H4 (cell line): ENCODE data around the gene CASQ2. TPM values are rescaled to one million over a fixed set of nuclear protein-coding genes. Genes with fewer than 3 reads are reported as not detected.
A peak's percentile ranks its signal among the peaks of the same experiment; 100 is the strongest.

Experiments used
- DNase-seq: peaks from one replicate; pipeline ENCODE4 v3.0.0-alpha.2; 2015; ENCODE audit warnings: low spot score
- total RNA-seq: library from RNA; depleted of rRNA; stranded (reverse); fragments of >200 nt; shearing (Covaris generic); gene quantifications from 2 replicates; pipeline ENCODE4 v1.2.3, GENCODE V29; 2014

The CASQ2 gene
- total RNA-seq, 1 experiment from 2014 or later: not detected

DNA sequence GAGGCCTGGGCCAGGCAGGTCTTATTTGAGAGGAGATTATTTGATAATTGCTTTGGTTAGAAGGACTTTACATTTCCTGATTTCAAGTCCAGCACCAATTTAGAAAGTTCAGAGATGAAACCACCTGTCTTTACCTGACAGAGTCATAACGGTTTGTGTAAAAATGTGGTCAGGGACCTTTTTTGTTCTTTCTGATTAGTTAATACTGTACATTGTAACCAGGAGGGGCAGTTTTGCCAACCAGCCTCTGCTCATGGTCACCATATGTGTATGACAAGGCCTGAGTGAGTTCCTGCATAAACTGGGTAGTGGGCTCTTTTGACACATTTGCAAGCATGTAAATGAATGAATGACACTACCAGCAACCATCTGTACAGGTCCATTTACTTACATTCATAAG lies 70.9 kb downstream of the CASQ2 start:
- no peak for DNase-seq

DNA sequence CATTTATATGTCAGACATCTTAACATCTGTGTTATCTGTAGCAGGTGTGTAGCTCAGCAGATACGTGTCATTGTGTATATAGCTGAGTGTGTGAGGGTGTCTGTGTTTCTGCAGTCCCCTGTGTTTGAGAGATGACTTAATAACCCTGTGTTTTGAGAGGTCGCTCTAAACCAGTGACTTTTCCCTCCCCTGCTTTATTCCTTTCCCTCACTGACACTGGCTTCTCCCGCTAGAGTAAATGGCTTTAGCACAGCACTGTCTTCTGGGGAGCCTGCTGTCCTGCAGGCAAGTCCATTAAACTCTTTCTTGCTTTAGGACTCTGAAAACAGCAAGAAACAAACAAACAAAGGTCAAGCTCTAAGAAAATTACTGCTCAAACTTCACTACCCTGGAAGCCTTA lies 73.7 kb downstream of the CASQ2 start:
- no peak for DNase-seq

DNA sequence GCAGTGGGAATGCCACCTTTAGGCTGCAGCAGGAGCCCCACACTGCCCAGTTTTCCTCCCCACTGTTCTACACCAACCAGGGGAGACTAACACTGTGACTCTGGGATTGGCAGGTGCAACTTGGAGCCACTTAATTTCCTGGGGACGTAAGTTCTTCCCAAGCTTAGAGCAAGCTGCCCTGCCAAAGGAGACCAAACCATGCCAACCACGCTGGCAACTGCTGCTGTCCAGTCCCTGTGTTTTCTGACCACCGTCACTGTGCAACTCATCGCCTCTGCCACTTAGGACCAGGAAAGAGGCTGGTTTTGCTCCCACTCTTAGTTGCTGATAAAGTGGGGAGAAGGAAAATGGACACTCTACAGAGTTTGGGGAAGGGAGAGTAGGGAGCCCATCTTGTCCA lies 76.3 kb downstream of the CASQ2 start:
- DNase-seq: no peak

DNA sequence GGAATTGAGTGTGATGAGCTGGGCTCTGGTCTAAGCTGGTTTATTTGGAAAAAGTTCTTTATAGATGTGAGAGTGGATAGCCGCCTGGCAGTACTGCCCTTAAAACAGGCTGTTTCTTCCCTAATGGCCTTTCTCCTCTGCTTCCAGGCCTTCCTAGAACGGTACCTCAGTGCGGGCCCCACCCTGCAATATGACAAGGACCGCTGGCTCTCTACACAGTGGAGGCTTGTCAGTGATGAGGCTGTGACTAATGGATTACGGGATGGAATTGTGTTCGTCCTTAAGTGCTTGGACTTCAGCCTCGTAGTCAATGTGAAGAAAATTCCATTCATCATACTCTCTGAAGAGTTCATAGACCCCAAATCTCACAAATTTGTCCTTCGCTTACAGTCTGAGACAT lies 77.5 kb downstream of the CASQ2 start:
- no peak for DNase-seq

DNA sequence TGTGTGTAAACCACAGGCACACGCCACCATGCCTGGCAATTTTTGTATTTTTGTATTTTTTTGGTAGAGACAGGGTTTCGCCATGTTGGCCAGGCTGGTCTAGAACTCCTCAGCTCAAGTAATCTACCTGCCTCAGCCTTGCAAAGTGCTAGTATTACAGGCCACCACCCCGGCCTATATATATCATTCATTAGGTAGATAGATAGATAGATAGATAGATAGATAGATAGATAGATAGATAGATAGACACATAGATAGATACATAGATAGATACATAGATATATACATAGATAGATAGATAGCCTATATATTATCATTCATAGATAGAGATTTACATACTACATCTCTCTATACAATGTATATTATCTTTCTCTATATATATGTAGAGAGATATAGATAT lies 80.8 kb downstream of the CASQ2 start:
- no peak for DNase-seq

DNA sequence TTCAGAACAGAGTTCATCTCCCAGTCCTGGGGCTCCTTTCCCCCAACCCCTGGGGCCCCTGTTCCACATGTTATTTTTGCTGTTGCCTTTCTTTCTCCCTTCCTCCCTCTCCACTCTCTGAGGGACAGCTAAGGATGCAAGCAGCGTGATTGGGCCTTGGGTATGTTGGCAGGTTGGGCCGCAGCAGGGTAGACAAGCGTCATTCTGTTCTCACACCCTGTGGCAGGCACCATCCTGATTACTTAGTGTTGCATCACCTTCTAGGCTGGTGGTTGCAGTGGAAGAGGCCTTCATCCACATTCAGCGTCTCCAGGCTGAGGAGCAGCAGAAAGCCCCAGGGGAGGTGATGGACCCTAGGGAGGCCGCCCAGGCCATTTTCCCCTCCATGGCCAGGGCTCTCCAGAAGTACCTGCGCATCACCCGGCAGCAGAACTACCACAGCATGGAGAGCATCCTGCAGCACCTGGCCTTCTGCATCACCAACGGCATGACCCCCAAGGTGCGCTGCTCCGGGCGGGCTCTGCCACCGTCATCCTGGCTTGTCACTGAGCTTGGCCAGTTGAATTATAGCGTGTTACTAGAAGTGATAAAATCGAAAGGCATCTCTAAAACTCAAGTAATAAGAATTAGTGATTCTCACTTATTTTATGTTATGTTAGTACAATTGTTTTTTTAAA lies 83.3 kb downstream of the CASQ2 start:
- no peak for DNase-seq

DNA sequence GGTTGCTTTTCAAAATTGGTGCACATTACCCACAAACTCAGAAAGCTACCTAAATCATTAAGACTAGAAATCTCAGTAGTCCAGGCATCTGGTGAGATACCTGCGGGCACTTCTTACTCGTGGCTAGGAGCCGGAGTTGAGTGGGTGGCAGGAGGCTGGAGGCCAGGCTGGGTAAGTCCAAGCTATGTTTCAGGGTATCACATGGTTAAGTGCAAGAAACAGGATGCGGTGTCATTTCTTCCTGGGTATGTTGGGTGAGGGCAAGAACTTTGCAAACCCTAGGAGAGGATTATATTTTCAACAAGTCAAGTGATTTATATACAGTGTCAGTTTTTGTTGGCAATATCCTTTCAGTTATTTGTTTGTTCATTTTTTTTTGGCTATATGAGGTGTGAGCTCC lies 85.7 kb downstream of the CASQ2 start:
- DNase-seq: no peak

DNA sequence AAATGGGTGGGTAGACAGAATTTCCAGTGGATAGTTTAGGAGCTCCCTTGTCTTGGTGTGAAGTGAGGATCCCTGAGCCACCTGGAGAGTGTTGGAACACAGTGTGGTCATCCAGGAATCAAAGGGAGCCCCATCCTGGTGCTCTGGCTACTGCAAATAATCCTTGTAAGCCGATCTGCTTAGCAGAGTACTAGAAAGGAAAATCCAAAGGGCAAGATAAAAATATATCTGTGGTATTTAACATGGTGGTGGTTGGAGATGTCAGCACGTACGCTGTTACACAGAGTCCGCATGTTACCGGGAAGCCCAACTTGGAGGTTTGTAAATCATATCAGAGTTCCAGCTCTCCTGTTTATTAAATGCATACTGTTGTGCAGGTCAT lies 87.8 kb downstream of the CASQ2 start:
- DNase-seq: no peak

DNA sequence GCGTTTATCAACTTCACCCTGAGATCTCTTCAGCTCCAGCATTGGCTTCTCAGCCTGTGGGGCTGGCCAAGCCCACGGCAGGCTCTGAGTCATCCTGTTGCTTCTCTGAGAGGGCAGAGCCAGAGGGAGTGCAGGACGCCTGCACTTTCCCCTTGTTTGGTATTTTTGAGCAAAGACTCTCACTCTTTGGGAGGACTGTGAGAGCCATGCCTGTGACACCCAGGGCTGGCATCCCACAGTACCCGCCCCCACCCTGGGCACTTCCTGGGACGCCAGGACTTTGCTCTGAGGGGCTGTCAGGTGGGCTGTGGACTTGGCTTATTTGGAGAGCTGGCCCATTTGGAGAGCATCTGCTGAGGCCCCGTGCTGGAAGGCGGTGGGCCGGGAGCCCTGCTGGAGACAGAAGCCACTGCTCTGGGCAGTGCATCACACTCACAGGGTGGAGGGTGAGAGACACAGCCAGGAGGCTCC lies 89.3 kb downstream of the CASQ2 start:
- peak; percentile 34 for DNase-seq

DNA sequence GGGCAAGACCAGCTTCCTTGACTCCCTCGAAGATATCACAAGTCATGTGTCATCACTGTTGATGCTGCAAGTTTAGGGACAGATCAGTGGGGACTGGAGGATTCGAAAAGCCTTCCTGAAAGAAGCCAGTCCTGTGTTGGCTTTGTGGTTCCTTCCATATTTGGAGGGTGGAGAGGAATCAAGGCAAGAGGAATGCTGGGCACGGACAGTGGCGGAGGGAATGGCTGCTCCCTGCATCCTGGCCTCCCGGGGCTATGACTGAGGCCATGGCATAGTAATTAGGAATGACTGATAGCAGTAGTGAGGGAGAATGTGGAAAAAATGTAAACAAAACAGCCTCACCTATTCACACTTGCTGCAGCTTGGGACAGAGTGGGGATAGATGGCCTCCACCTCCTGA lies 90.4 kb downstream of the CASQ2 start:
- no peak for DNase-seq

DNA sequence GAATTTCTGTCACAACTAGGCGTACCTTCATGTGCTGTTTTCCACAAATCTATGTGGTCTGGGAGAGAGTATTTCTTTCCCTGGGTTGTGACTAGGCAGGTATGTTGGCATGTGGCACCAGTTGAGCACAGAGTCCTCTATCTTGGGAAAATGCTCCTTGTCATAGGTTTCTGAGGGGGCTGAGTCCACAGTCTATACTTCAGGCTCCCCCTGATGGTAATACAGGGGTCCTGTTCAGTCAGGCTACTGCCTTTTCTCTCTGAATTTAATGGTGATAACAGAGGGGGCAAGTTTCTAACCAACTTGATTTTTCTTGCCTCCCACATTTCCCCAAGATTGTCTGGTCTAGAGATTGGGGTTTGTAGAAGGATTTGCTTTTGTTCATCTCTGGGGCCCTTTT lies 90.9 kb downstream of the CASQ2 start:
- DNase-seq: no peak

DNA sequence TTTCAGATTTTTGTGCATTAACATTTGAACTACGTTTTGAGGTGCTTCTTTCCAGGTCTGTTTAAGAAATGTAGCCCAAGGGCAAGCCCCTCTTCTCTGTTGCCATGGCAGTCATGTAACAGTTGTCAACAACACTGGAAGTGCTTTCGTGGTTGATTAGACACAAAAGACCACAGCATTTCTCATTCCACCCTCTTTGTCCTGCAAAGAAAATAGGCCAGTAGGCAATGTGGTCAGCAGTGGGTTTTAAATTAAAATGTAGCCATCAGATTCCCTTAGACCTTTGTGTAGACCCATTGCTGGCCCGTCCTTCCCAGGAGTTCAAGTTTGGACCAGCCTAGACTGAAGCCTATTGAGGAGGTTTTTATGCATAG lies 91.3 kb downstream of the CASQ2 start:
- DNase-seq: no peak

DNA sequence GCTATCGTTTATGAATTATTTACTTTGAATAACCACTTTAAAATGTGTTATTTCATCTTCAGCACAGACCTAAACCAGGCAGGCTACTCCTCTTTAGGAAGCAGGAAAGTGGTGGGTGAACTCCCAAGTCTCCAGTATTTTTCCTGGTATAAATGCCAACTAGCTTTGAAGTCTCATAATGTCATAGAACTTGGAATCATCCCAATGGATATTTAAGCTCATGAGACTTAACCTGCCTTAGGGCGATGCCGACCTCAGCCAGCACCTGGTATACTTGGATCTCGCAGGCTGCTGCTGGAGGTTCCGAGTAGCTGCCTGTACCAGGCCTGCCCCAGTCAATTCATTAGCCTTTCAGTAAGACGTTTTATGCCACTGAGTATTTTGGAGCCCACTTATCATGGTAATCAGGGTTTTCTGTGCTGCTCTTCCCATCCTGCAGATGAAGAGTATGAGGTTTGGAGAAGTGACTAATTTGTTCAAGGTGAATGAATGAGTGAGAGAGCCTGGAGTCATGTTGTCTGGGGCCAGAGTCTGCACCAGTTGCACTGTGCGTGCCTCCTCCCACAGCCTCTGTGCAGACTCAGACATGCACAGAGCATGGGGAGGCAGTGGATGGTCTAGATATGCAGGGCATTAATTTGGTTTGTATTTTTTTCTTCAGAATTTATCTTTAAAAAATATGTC lies 91.9 kb downstream of the CASQ2 start:
- no peak for DNase-seq

DNA sequence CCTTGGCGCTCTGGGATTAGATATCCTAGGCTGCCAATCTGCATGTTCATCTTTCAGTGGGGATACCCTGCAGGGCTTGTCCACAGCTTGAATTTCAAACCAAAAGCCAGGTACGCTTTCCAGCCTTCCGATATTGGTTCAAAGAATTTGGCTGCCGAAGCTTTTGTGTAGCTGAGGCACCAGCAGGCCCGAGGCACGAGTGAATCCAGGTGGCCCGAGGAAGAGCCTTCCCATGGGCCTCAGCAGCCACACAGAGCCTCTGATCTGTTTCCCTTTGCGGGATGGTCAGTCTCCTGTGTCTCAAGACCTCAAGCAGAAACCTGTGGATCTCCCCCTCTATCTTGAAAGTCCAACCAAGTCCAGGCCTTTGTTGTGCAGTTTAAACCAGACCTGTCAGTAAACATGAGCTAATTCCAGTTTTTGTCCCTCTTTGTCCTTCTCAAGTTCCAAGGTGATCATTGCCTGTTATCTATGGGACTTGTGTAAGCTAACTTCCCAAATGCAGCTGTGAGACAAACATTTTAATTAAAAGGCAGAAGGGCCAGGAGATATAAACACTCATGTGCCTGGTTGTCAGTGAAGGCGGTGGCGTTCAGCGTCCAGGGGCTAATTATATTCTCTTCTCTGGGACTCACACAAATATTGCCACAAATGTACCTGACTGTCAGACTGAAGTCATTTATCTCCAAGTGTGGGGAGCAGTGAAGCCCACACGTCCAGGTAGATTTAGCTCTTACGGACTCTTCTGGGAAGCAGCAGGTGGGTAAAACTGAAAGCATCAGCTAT lies 96.1 kb downstream of the CASQ2 start:
- DNase-seq: no peak

DNA sequence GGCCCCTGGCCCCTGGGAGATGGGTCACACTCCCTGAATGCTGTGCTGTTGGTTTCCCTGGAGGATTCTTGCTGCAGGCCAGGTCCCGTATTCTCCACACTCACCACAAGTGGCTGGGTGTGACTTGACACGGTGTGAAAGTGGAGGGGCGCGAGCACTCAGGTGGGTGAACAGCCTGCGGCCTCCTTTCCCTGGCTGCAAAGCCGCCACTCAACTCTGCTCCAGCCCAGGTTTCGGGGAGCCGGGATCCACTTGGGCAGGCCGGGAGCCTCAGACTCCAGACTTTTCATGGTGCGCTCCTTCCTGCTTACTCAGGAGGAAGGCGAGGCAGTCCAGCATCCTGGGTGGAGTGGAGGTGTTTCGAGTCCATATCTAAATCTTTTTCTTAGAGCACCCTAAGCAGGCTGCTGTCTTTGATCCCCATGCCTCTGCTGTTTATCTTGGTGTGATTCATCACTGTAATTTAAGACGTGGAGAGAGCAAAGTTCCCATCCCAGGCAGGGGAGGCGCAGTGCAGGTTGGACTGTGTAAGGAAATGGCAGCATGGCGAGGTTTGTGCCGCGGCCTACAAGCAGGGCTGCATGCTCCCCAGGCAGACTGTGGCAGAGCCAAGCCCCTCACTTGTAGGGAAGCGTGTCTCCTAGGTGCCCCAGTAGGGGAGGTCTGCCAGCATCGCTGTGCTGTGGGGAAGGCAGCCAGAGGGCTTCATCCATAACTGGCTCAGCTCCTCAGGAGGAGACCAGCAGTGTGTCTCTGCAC lies 97.2 kb downstream of the CASQ2 start:
- DNase-seq: peak; percentile 69

DNA sequence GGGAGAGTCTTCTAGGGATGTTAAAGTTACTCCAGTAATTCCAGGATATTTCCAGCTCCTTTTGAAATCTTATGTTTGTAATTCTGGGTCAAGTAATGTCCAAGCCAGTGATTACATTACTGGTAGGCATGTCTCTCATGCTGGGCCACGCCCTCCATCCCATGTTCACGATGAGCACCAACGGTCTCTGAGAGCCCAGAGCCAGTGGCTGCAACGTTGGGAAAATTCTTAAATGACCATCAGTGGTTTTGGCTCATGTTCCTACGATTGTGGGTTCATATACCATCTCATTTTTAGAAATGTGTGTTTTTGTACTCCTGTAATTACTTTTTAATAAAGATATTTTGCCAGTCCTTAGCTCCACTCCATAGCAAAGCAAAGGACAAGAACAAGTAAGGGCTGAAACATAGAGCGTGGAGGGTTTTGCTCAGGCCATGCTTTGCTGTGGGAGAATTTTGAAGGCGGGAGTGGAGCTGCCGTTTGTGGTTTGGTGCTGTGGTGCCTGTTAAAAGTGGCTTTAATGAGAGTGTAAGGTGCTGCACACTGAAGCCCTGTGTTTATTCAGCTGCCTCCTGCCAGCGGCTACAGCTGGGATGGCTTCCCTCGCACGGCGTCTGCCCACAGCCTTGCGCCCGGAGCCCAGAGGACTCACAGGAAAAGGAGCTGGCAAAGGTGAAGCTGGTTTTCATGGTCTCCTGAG lies 97.9 kb downstream of the CASQ2 start:
- DNase-seq: peak; percentile 78

DNA sequence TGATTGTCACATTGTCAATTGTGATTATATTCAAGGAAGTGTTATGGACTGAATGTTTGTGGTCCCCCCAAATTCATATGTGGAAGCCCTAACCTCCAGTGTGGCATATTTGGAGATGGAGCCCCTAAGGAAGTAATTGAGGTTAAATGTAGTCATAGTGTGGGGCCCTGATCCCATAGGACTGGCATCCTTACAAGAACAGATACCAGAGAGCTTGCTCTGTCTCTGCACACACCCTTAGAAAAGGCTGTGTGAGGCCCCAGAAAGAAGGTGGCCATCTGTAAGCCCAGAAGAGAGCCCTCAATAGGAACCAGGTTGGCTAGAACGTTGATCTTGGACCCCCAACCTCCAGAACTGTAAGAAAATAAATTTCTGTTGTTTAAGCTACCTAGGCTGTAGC lies 98.6 kb downstream of the CASQ2 start:
- no peak for DNase-seq

DNA sequence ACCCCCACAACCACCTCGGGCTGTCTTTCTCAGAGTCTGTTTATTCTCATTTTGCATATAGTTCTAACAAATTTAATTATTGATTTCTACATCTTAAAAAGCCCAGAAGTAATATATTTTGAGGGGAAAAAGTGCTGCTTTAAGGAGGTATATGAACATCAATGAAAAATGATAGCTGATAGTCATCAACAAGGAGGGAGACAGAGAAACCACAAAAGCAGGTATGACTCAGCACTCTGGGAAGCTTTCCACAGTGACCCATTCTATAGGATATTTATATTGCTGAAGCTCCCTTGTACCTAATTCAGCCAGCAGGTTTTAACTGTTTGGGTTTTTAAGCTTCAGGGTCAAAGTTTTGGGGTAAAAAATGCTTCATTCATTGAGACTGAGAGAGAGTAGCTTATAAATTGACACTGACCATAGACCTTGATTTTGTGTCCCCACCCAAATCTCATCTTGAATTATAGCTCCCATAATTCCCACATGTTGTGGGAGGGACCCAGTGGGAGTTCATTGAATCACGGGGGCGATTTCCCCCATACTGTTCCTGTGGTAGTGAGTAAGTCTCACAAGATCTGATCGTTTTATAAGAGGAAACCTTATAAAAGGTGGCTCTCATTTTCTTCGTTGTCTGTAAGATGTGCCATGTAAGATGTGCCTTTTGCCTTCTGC lies 99.4 kb downstream of the CASQ2 start:
- DNase-seq: peak; percentile 41

DNA sequence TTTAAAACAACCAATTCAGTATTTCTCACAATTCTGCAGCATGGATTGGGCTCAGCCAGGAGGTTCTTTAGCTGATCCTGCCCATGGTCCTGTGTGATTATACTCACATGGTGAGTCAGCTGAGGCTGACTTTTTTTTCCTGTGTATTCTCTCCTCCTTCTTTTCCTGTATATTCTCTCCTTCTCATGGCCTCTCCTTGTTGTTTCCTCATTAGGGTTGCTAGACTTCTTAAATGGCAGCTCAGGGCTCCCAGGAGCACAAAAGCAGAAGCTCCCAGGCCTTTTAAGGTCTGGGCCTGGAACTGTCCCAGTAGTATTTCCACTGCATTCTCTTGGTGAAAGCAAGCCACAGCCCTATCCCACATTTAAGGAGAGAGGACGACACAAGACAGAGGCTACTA lies 99.9 kb downstream of the CASQ2 start:
- DNase-seq: peak; percentile 39

DNA sequence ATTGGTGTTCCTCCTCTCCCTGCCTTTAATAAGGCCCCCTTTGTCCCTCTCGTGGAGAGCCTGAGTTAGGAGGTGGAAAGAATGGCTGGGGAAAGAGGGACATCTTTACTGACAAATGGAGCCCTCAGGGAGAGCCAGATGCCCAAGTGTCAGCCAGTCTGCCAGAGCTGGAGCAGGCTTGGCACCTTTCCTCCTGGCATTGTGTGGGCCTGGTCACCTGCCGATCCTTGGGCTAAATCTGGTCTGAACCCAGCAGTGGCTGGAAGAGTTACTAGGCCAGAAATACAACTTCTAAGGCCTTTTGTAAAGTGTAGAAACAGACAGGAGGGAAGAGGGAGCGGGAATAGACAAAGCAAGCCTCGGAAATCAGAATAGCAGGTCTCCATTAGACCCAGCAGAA lies 101.8 kb downstream of the CASQ2 start:
- DNase-seq: no peak

DNA sequence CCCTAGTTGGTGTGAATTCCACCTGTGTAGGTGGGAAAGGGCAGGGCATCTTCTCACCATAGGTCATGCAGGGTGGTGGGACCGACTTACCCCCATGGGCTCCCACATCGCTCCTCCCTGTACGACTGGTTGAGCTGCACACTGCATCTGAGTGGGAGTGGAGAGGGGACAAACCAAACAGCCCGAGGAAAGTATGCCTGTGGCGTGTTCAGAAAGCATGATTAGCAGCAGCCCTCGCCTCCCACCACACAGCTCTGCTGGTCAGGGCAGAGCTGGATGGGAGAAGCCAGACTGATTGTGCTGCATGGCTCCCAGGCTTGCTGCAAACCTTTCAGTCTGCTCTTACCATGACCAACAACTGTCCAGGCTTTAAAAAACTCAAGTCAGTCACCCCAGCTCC lies 102.3 kb downstream of the CASQ2 start:
- DNase-seq: no peak
